ENCODE results near the gene ARNT2.

ARNT2 gene

GRCh38 chr15:80620141-80620540 lies 216.0 kb downstream of the ARNT2 start:
- H3K4me3 ChIP-seq (ENCODE audit: control insufficient read depth, low read depth, low read length) = no peak overlapping the region
- no peak for DNase-seq (ENCODE audit: low read depth)
- TF ChIP-seq CTCF (conservative IDR thresholded peaks at IDR 0.05; ENCODE audit: control insufficient read depth, insufficient read depth, low read depth, low read length) = no peak

- no peak for TF ChIP-seq CTCF (conservative IDR thresholded peaks at IDR 0.05; ENCODE audit: control insufficient read depth, insufficient read depth, low read depth, low read length)
- no peak overlapping the region for H3K4me3 ChIP-seq (ENCODE audit: control insufficient read depth, low read depth, low read length)
- no peak for DNase-seq (ENCODE audit: low read depth)
Measured at GRCh38 chr15:80620931-80621330, 216.7 kb downstream of the ARNT2 start.

DNA sequence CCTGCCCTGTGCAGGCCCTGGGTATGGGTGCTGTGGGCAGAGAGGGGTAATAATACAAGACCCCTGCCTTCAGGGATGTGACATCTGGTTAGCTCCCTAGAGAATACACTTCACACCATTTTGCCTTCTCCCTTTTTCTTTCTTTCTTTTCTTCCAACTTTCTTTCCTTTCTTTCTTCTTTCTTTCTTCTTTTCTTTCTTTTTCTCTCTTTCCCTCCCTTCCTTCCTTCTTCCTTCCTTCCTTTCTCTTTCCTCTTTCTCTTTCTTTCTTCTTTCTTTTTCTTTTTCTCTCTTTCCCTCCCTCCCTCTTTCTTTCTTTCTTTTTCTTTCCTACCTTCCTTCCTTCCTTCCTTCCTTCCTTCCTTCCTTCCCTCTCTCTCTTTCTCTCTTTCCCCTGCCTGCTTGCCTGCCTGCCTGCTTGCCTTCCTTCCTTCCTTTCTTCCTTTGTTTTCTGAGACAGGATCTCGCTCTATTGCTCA lies 222.5 kb downstream of the ARNT2 start:
- H3K4me3 ChIP-seq (ENCODE audit: control insufficient read depth, low read depth, low read length) = no peak overlapping the region
- TF ChIP-seq CTCF (conservative IDR thresholded peaks at IDR 0.05; ENCODE audit: control insufficient read depth, insufficient read depth, low read depth, low read length) = no peak
- no peak for DNase-seq (ENCODE audit: low read depth)

DNA sequence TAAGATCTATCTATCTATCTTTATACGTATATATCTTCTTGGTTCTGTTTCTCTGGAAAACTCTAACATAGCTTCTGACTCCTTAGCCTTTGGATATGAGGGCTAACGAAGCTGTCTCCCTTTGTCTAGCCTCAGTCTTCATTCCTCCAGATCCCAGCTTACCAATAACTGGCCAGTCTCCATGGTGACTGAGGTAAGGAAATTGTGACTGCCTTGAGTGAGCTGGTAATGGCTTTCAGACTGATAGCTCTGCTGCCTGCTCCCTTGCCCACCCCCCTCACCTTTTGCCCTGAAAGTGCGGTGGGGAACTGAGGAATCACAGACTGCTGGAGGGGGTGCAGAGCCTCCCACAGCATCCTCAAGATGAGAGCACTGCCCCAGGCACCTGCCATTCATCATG lies 225.2 kb downstream of the ARNT2 start:
- TF ChIP-seq CTCF (conservative IDR thresholded peaks at IDR 0.05; ENCODE audit: control insufficient read depth, insufficient read depth, low read depth, low read length) = no peak
- H3K4me3 ChIP-seq (ENCODE audit: control insufficient read depth, low read depth, low read length) = no peak overlapping the region
- no peak for DNase-seq (ENCODE audit: low read depth)

GRCh38 chr15:80630981-80631380 lies 226.8 kb downstream of the ARNT2 start:
- no peak for DNase-seq (ENCODE audit: low read depth)
- no peak for TF ChIP-seq CTCF (conservative IDR thresholded peaks at IDR 0.05; ENCODE audit: control insufficient read depth, insufficient read depth, low read depth, low read length)
- H3K4me3 ChIP-seq (ENCODE audit: control insufficient read depth, low read depth, low read length) = no peak overlapping the region

DNA sequence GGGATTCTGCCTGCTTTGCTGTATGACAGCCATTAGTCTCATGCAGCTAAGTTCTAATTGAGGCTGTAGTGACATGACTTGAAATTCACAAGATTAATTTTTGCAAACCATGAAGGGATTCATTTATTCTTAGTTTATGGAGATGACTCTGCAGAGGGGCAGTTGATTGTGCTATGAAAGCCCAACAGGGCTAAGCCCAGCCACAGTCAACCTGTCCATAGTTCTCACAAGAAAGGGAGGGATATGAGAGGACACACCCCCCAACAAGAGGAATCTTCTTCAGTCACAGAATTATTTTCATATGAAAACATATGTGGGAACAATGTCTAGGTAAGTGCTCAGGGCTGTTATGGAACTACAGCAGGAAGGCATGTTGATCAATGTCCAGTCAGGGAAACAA lies 229.0 kb downstream of the ARNT2 start:
- TF ChIP-seq CTCF (conservative IDR thresholded peaks at IDR 0.05; ENCODE audit: control insufficient read depth, insufficient read depth, low read depth, low read length) = no peak
- no peak for DNase-seq (ENCODE audit: low read depth)
- H3K4me3 ChIP-seq (ENCODE audit: control insufficient read depth, low read depth, low read length) = no peak overlapping the region

- H3K4me3 ChIP-seq (ENCODE audit: control insufficient read depth, low read depth, low read length) = no peak overlapping the region
- no peak for DNase-seq (ENCODE audit: low read depth)
- TF ChIP-seq CTCF (conservative IDR thresholded peaks at IDR 0.05; ENCODE audit: control insufficient read depth, insufficient read depth, low read depth, low read length) = no peak
Measured at GRCh38 chr15:80635953-80636352, 231.8 kb downstream of the ARNT2 start.

All from fibroblast of mammary gland (primary cell).